ENCODE results near the gene TERT. TPM values are rescaled to one million over a fixed set of nuclear protein-coding genes. Genes with fewer than 3 reads are reported as not detected.

TERT gene
- total RNA-seq, 1 experiment from 2014 or later, result 0.80 TPM

DNA sequence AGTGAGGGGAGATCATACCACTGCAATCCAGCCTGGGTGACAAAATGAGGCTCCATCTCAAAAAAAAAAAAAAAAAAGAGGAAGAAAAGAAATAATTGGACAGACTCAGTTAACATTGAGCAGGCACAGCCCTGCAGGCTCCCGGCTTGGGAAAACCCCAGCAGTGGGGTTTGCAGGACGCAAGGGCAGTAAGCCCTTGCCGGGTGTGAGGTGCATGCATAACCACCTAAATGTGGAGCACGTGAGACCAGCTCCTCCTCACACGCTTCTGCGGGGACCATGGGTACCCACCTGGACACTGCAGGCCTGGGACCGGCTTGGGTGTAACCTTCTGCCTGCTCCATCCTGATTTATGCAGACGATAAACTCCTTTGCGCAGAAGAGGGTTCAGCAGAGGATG lies 74.5 kb downstream of the TERT start:
- no peaks in the 10 kb centered on the region for H3K36me3 ChIP-seq (ENCODE audit: low read depth, low read length)
- H3K27me3 ChIP-seq (ENCODE audit: low read length), result peaks cover 7% of the 10 kb centered on the region
- H3K4me3 ChIP-seq (ENCODE audit: low read length), result no peak overlapping the region
- BruUV-seq (replicated peaks), result no TSS peak
- TF ChIP-seq CTCF (conservative IDR thresholded peaks at IDR 0.05; ENCODE audit: low read depth, low read length) (no peak), EZH2 (IDR thresholded peaks at IDR 0.05; ENCODE audit: low read length, unreplicated experiment) (no peak), EZH2phosphoT487 (IDR thresholded peaks at IDR 0.05; ENCODE audit: borderline replicate concordance, low read length) (no peak)
- no peaks in the 10 kb centered on the region for H3K9me2 ChIP-seq (replicated peaks; ENCODE audit: low read length)
- H3K4me2 ChIP-seq (ENCODE audit: low read length), result no peak overlapping the region
- no peak overlapping the region for H3K27ac ChIP-seq (ENCODE audit: low read length)
- intact Hi-C loops (cut with micrococcal nuclease), result no loop called here
- no peaks in the 10 kb centered on the region for H3K79me2 ChIP-seq (ENCODE audit: low read length)
- H3K9me3 ChIP-seq (ENCODE audit: low read length), result no peaks in the 10 kb centered on the region
- H3F3A ChIP-seq (ENCODE audit: low read length, unreplicated experiment), result no peaks in the 10 kb centered on the region
- CTCF ChIA-PET, result no interaction called here
- no peaks in the 10 kb centered on the region for H3K4me1 ChIP-seq (ENCODE audit: insufficient read depth, low read length)
- no peak for DNase-seq
- H2AFZ ChIP-seq (ENCODE audit: low read length), result no peak overlapping the region
- H3K9ac ChIP-seq (ENCODE audit: low read length), result no peak overlapping the region
- POLR2A ChIA-PET (ENCODE audit: unreplicated experiment), result no interaction called here
- no peak for ATAC-seq
- no peaks in the 10 kb centered on the region for H4K20me1 ChIP-seq (ENCODE audit: low read length)

- no peaks in the 10 kb centered on the region for H3K4me1 ChIP-seq (ENCODE audit: insufficient read depth, low read length)
- no peak overlapping the region for H3K9ac ChIP-seq (ENCODE audit: low read length)
- no peaks in the 10 kb centered on the region for H3K36me3 ChIP-seq (ENCODE audit: low read depth, low read length)
- ATAC-seq, result no peak
- POLR2A ChIA-PET (ENCODE audit: unreplicated experiment), result no interaction called here
- intact Hi-C loops (cut with micrococcal nuclease), result no loop called here
- CTCF ChIA-PET, result no interaction called here
- no peak overlapping the region for H3K27ac ChIP-seq (ENCODE audit: low read length)
- H3K27me3 ChIP-seq (ENCODE audit: low read length), result peaks cover 6% of the 10 kb centered on the region
- TF ChIP-seq EZH2 (IDR thresholded peaks at IDR 0.05; ENCODE audit: low read length, unreplicated experiment) (no peak), EZH2phosphoT487 (IDR thresholded peaks at IDR 0.05; ENCODE audit: borderline replicate concordance, low read length) (no peak), CTCF (conservative IDR thresholded peaks at IDR 0.05; ENCODE audit: low read depth, low read length) (no peak)
- H3F3A ChIP-seq (ENCODE audit: low read length, unreplicated experiment), result no peaks in the 10 kb centered on the region
- no peak overlapping the region for H2AFZ ChIP-seq (ENCODE audit: low read length)
- no TSS peak for BruUV-seq (replicated peaks)
- H3K9me3 ChIP-seq (ENCODE audit: low read length), result no peaks in the 10 kb centered on the region
- no peak overlapping the region for H3K4me3 ChIP-seq (ENCODE audit: low read length)
- DNase-seq, result no peak
- no peaks in the 10 kb centered on the region for H3K79me2 ChIP-seq (ENCODE audit: low read length)
- H3K9me2 ChIP-seq (replicated peaks; ENCODE audit: low read length), result no peaks in the 10 kb centered on the region
- H4K20me1 ChIP-seq (ENCODE audit: low read length), result no peaks in the 10 kb centered on the region
- H3K4me2 ChIP-seq (ENCODE audit: low read length), result no peak overlapping the region
These were observed 75.1 kb downstream of the TERT start for GRCh38 chr5:1219768-1220100.

DNA sequence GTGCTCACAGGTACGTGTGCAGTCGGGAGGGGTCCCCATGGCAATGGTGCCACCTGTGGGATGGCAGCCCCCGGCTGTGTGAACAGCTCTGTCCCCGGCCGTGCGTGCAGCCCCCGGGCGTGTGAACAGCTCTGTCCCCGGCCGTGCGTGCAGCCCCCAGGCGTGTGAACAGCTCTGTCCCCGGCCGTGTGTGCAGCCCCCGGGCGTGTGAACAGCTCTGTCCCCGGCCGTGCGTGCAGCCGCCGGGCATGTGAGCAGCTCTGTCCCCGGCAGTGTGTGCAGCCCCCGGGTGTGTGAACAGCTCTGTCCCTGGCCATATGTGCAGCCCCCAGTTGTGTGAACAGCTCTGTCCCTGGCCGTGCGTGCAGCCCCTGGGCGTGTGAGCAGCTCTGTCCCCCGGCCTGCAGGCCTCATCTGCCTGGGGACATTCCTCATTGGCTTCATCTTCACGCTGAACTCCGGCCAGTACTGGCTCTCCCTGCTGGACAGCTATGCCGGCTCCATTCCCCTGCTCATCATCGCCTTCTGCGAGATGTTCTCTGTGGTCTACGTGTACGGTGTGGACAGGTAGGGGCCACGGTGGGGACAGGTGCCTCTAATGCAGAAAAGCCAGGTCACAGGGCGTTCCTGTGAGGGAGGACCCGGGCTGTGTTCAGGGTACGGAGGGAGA lies 75.6 kb downstream of the TERT start:
- Histone ChIP-seq H3K4me2 (ENCODE audit: low read length) (no peak overlapping the region), H3K4me1 (ENCODE audit: insufficient read depth, low read length) (no peaks in the 10 kb centered on the region), H3K9me2 (replicated peaks; ENCODE audit: low read length) (no peaks in the 10 kb centered on the region), H3K27me3 (ENCODE audit: low read length) (peaks cover under 1% of the 10 kb centered on the region; the same call in 1 of the 2 replicates), H3F3A (ENCODE audit: low read length, unreplicated experiment) (no peaks in the 10 kb centered on the region), H2AFZ (ENCODE audit: low read length) (no peak overlapping the region), H3K9ac (ENCODE audit: low read length) (no peak overlapping the region), H3K79me2 (ENCODE audit: low read length) (no peaks in the 10 kb centered on the region), H3K9me3 (ENCODE audit: low read length) (no peaks in the 10 kb centered on the region), H3K27ac (ENCODE audit: low read length) (no peak overlapping the region), H3K36me3 (ENCODE audit: low read depth, low read length) (no peaks in the 10 kb centered on the region), H4K20me1 (ENCODE audit: low read length) (no peaks in the 10 kb centered on the region), H3K4me3 (ENCODE audit: low read length) (no peak overlapping the region)
- TF ChIP-seq EZH2 (IDR thresholded peaks at IDR 0.05; ENCODE audit: low read length, unreplicated experiment), result no peak
- TF ChIP-seq EZH2phosphoT487 (IDR thresholded peaks at IDR 0.05; ENCODE audit: borderline replicate concordance, low read length), result no peak
- TF ChIP-seq CTCF (conservative IDR thresholded peaks at IDR 0.05; ENCODE audit: low read depth, low read length), result no peak
- CTCF ChIA-PET, result no interaction called here
- POLR2A ChIA-PET (ENCODE audit: unreplicated experiment), result no interaction called here
- no peak for ATAC-seq
- intact Hi-C loops (cut with micrococcal nuclease), result no loop called here
- BruUV-seq (replicated peaks), result no TSS peak
- no peak for DNase-seq

Data from PC-3 (cell line).